ENCODE results near the gene MACO1. TPM values are rescaled to one million over a fixed set of nuclear protein-coding genes. Genes with fewer than 3 reads are reported as not detected.

The MACO1 gene
- total RNA-seq, 1 experiment from 2014 or later, result 16.3 TPM

DNA sequence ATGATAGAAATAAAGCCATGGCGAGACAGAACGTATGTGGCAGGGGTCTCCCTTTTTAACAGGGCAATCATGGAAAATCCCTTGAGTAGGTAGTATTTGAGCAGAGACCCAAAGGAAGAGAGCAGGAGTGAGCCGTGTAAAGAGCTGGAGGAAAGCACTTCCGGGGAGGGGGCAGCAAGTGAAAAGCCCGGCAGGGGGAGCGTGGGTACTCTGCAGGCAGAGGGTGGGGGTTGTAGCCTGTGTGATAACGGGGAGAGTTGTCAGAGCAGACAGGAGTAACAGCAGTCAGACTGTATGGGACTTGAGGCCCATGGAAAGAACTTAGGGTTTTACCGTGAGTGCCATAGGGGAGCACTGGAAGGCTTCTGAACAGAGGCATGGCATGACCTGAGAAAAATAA lies 61.6 kb downstream of the MACO1 start:
- H3K9me3 Mint-ChIP-seq, result no peaks in the 10 kb centered on the region
- H3K4me3 Mint-ChIP-seq, result no peak overlapping the region

More for the DNA sequence above, 61.6 kb downstream of the MACO1 start:
- Histone ChIP-seq H3K79me2 (ENCODE audit: insufficient read depth, low read length) (no peaks in the 10 kb centered on the region), H2BK12ac (ENCODE audit: insufficient read length, low read depth, low read length) (no peak overlapping the region), H2BK5ac (ENCODE audit: insufficient read length, low read length) (no peak overlapping the region), H3K9me3 (ENCODE audit: control insufficient read depth, low read depth, low read length) (no peaks in the 10 kb centered on the region), H4K8ac (replicated peaks; ENCODE audit: insufficient read length, low read depth, low read length) (no peak overlapping the region), H2BK15ac (ENCODE audit: low read depth, low read length) (no peak overlapping the region), H3K27ac (ENCODE audit: insufficient read length, low read depth, low read length) (no peak overlapping the region), H3K4ac (ENCODE audit: low read depth, low read length) (no peak overlapping the region), H4K91ac (ENCODE audit: insufficient read length, low read depth, low read length) (no peak overlapping the region), H4K20me1 (ENCODE audit: control insufficient read depth, insufficient read depth, insufficient read length) (no peaks in the 10 kb centered on the region), H3K79me1 (ENCODE audit: insufficient read depth, low read depth, low read length, poor library complexity, severe bottlenecking) (no peaks in the 10 kb centered on the region), H3K9ac (ENCODE audit: extremely low read depth, insufficient read length, low read length) (no peak overlapping the region), H2BK20ac (ENCODE audit: low read depth, low read length, poor library complexity, severe bottlenecking) (no peak overlapping the region), H3K27me3 (ENCODE audit: insufficient read depth, low read length) (no peaks in the 10 kb centered on the region), H3K14ac (ENCODE audit: insufficient read depth, low read length) (no peak overlapping the region), H2BK120ac (ENCODE audit: low read depth, low read length, poor library complexity, severe bottlenecking) (no peak overlapping the region), H3K18ac (ENCODE audit: insufficient read length, low read depth, low read length) (no peak overlapping the region), H2AFZ (ENCODE audit: low read length) (no peak overlapping the region), H3K23ac (ENCODE audit: insufficient read length, low read depth, low read length) (no peak overlapping the region), H4K5ac (ENCODE audit: insufficient read length, low read depth, low read length) (no peak overlapping the region), H3K56ac (ENCODE audit: insufficient read length, low read depth, low read length) (no peak overlapping the region), H3K4me2 (ENCODE audit: insufficient read depth, insufficient read length, low read length) (no peak overlapping the region), H3K23me2 (ENCODE audit: insufficient read length, low read depth, low read length, poor library complexity, severe bottlenecking) (no peaks in the 10 kb centered on the region), H3K4me1 (ENCODE audit: insufficient read depth, low read length) (no peaks in the 10 kb centered on the region), H3T11ph (ENCODE audit: low read length) (no peak overlapping the region), H2AK5ac (ENCODE audit: insufficient read length, low read length) (no peak overlapping the region)
- peaks cover 9 to 14% of the 10 kb centered on the region in 2 experiments for H3K4me1 Mint-ChIP-seq
- peaks cover 4 to 49% (median 7%) of the 10 kb centered on the region in 3 experiments; a peak in 4 of 7 replicates for H3K36me3 Mint-ChIP-seq (ENCODE audit: insufficient read depth in 1 of 3, low read depth in 3 of 3)
- peak overlapping the region in 2 of 3 experiments; percentile 42 to 58; a peak in 2 of 7 replicates for H3K27ac Mint-ChIP-seq
- peak; percentile 39 for DNase-seq
- WGBS (ENCODE audit: extremely low coverage, insufficient read length, low lambda C conversion rate), result no CpG with 5 or more reads among the region's 8 CpGs
- TF ChIP-seq, protein P1, sequence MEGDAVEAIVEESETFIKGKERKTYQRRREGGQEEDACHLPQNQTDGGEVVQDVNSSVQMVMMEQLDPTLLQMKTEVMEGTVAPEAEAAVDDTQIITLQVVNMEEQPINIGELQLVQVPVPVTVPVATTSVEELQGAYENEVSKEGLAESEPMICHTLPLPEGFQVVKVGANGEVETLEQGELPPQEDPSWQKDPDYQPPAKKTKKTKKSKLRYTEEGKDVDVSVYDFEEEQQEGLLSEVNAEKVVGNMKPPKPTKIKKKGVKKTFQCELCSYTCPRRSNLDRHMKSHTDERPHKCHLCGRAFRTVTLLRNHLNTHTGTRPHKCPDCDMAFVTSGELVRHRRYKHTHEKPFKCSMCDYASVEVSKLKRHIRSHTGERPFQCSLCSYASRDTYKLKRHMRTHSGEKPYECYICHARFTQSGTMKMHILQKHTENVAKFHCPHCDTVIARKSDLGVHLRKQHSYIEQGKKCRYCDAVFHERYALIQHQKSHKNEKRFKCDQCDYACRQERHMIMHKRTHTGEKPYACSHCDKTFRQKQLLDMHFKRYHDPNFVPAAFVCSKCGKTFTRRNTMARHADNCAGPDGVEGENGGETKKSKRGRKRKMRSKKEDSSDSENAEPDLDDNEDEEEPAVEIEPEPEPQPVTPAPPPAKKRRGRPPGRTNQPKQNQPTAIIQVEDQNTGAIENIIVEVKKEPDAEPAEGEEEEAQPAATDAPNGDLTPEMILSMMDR (conservative IDR thresholded peaks at IDR 0.05), result no peak
- H3K27me3 Mint-ChIP-seq (ENCODE audit: low read depth), result no peaks in the 10 kb centered on the region
